Measurements from ENCODE around the gene NLRC3.

GRCh38 chr16:3582276-3583165 lies 5.3 kb upstream of the NLRC3 start:
- TF ChIP-seq SP1 (IDR thresholded peaks at IDR 0.05; ENCODE audit: low read depth), result no peak
- no peak for TF ChIP-seq MAX (IDR thresholded peaks at IDR 0.05)
- no peak for TF ChIP-seq ATF3 (IDR thresholded peaks at IDR 0.05)
- no peak for TF ChIP-seq POLR2A (IDR thresholded peaks at IDR 0.05; ENCODE audit: borderline replicate concordance, extremely low read depth, insufficient read depth, insufficient read length)
- no peak for TF ChIP-seq CTCF (IDR thresholded peaks at IDR 0.05 in 2 of 3, conservative IDR thresholded peaks at IDR 0.05 in 1 of 3; ENCODE audit: borderline replicate concordance in 1 of 3, insufficient read depth in 1 of 3, low read depth in 2 of 3, low read length in 2 of 3)
- no peak for TF ChIP-seq ZNF274 (IDR thresholded peaks at IDR 0.05; ENCODE audit: low read depth, low read length)
- TF ChIP-seq EZH2 (IDR thresholded peaks at IDR 0.05), result no peak
